ENCODE measurements around the gene RANBP3. TPM values are rescaled to one million over a fixed set of nuclear protein-coding genes. Genes with fewer than 3 reads are reported as not detected.
"Not testable (repeated sequence)": the region's sequence is repeated elsewhere in the genome, so short reads cannot be mapped to it uniquely, and the experiment has no call there.

RANBP3 gene
- total RNA-seq, 2 donors from 2014 or later: 77.4 to 81.4 TPM

DNA sequence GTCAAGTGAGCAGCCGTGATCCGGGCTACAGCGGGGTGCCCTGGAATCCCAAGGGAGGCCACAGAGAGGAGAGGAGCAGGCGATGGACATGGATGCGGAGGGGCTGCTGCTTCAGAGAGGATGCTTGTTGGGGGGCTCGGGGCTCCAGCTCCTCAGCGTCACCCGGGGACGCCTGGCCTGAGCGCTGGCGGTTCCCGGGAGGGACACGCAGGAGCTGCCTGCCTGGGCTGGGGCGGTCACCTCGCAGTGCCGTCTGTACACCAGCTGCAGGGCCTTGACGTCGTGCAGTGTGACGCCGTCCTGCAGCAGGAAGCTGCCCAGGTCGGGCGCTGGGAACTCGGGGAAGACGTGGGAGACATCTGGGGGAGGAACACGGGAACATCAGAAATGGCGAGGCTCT, 29.9 kb upstream of the RANBP3 start:
- H3K36me3 ChIP-seq (ENCODE audit: control insufficient read depth, insufficient read depth, low read length): no peaks in the 10 kb centered on the region
- no peaks in the 10 kb centered on the region for H3K9me3 ChIP-seq (ENCODE audit: control insufficient read depth, low read length)
- WGBS, 2 experiments (ENCODE audit: insufficient coverage in 1 of 2, insufficient read length in 1 of 2): 93 to 96% methylated on average over 25 to 26 of the region's 26 CpGs
- peaks cover 2% of the 10 kb centered on the region for H3K36me3 Mint-ChIP-seq (ENCODE audit: low read depth)
- H3K4me1 Mint-ChIP-seq: no peaks in the 10 kb centered on the region
- no peak overlapping the region for H3K4me3 Mint-ChIP-seq
- H3K4me3 ChIP-seq (ENCODE audit: low read length): no peak overlapping the region
- H3K27me3 ChIP-seq (ENCODE audit: control insufficient read depth, insufficient read depth, low read length, poor library complexity, severe bottlenecking): no peaks in the 10 kb centered on the region
- H3K9ac ChIP-seq (ENCODE audit: extremely low read depth, low read length, poor library complexity, severe bottlenecking): no peak overlapping the region
- H3K27me3 Mint-ChIP-seq (ENCODE audit: insufficient read depth): no peaks in the 10 kb centered on the region
- no peak overlapping the region for H3K27ac ChIP-seq (ENCODE audit: low read depth, low read length)
- no peaks in the 10 kb centered on the region for H3K4me1 ChIP-seq (ENCODE audit: control insufficient read depth, insufficient read depth, low read length)
- TF ChIP-seq CTCF (conservative IDR thresholded peaks at IDR 0.05): no peak
- H3K9me3 Mint-ChIP-seq: no peaks in the 10 kb centered on the region
- H3K27ac Mint-ChIP-seq: peak overlapping the region; percentile 37
- no peak for DNase-seq

GRCh38 chr19:6006896-6007295, 29.0 kb upstream of the RANBP3 start:
- Mint-ChIP-seq H3K36me3 (ENCODE audit: low read depth) (peaks cover 4% of the 10 kb centered on the region), H3K27me3 (ENCODE audit: insufficient read depth) (no peaks in the 10 kb centered on the region), H3K9me3 (no peaks in the 10 kb centered on the region), H3K27ac (no peak overlapping the region), H3K4me3 (no peak overlapping the region), H3K4me1 (no peaks in the 10 kb centered on the region)
- WGBS, 2 experiments (ENCODE audit: insufficient coverage in 1 of 2, insufficient read length in 1 of 2): 91 to 92% methylated on average over 18 to 20 of the region's 20 CpGs
- Histone ChIP-seq H3K27me3 (ENCODE audit: control insufficient read depth, insufficient read depth, low read length, poor library complexity, severe bottlenecking) (no peaks in the 10 kb centered on the region), H3K27ac (ENCODE audit: low read depth, low read length) (no peak overlapping the region), H3K36me3 (ENCODE audit: control insufficient read depth, insufficient read depth, low read length) (no peaks in the 10 kb centered on the region), H3K9me3 (ENCODE audit: control insufficient read depth, low read length) (no peaks in the 10 kb centered on the region), H3K9ac (ENCODE audit: extremely low read depth, low read length, poor library complexity, severe bottlenecking) (no peak overlapping the region), H3K4me3 (ENCODE audit: low read length) (no peak overlapping the region), H3K4me1 (ENCODE audit: control insufficient read depth, insufficient read depth, low read length) (no peaks in the 10 kb centered on the region)
- DNase-seq: no peak
- no peak for TF ChIP-seq CTCF (conservative IDR thresholded peaks at IDR 0.05)

DNA sequence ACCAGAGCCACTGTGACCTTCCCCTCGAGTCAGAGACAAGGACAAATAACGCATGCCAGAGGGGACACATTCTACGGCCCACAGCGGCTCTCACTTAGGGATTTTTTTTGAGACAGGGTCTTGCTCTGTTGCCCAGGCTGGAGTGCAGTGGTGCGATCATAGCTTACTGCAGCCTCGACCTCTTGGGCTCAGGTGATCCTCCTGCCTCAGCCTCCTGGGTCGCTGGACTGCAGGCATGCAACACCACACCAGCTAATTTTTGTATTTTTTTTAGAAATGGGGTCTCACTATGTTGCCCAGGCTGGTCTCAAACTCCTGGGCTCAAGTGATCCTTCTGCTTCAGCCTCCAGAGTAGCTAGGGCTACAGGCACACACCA, 28.1 kb upstream of the RANBP3 start:
- not testable (repeated sequence) for H3K36me3 ChIP-seq (ENCODE audit: control insufficient read depth, insufficient read depth, low read length); H3K27ac ChIP-seq (ENCODE audit: low read depth, low read length); H3K4me3 ChIP-seq (ENCODE audit: low read length); H3K4me1 Mint-ChIP-seq; H3K36me3 Mint-ChIP-seq (ENCODE audit: low read depth); H3K4me3 Mint-ChIP-seq; H3K27me3 ChIP-seq (ENCODE audit: control insufficient read depth, insufficient read depth, low read length, poor library complexity, severe bottlenecking); H3K9me3 ChIP-seq (ENCODE audit: control insufficient read depth, low read length); H3K9ac ChIP-seq (ENCODE audit: extremely low read depth, low read length, poor library complexity, severe bottlenecking); H3K4me1 ChIP-seq (ENCODE audit: control insufficient read depth, insufficient read depth, low read length); H3K27ac Mint-ChIP-seq; H3K9me3 Mint-ChIP-seq; H3K27me3 Mint-ChIP-seq (ENCODE audit: insufficient read depth); DNase-seq
- 85 to 94% methylated on average over 5 to 7 of the region's 7 CpGs for WGBS, 2 experiments (ENCODE audit: insufficient coverage in 1 of 2, insufficient read length in 1 of 2)

GRCh38 chr19:6005321-6006069, 27.6 kb upstream of the RANBP3 start:
- 89 to 95% methylated on average over 15 to 18 of the region's 18 CpGs for WGBS, 2 experiments (ENCODE audit: insufficient coverage in 1 of 2, insufficient read length in 1 of 2)
- Mint-ChIP-seq H3K27me3 (ENCODE audit: insufficient read depth) (no peaks in the 10 kb centered on the region), H3K36me3 (ENCODE audit: low read depth) (peaks cover 11% of the 10 kb centered on the region), H3K9me3 (peaks cover 3% of the 10 kb centered on the region), H3K27ac (no peak overlapping the region), H3K4me3 (no peak overlapping the region), H3K4me1 (no peaks in the 10 kb centered on the region)
- no peak overlapping the region for H3K9ac ChIP-seq (ENCODE audit: extremely low read depth, low read length, poor library complexity, severe bottlenecking)
- no peaks in the 10 kb centered on the region for H3K9me3 ChIP-seq (ENCODE audit: control insufficient read depth, low read length)
- no peak for DNase-seq
- TF ChIP-seq CTCF (conservative IDR thresholded peaks at IDR 0.05): no peak
- H3K27me3 ChIP-seq (ENCODE audit: control insufficient read depth, insufficient read depth, low read length, poor library complexity, severe bottlenecking): no peaks in the 10 kb centered on the region
- no peaks in the 10 kb centered on the region for H3K36me3 ChIP-seq (ENCODE audit: control insufficient read depth, insufficient read depth, low read length)
- no peak overlapping the region for H3K4me3 ChIP-seq (ENCODE audit: low read length)
- no peaks in the 10 kb centered on the region for H3K4me1 ChIP-seq (ENCODE audit: control insufficient read depth, insufficient read depth, low read length)
- no peak overlapping the region for H3K27ac ChIP-seq (ENCODE audit: low read depth, low read length)

Measured in endodermal cell (in vitro differentiated cells).